ENCODE measurements around the gene PARP1.

Gene PARP1

GRCh38 chr1:226402739-226403165, 5.1 kb downstream of the PARP1 start:
- DNase-seq (ENCODE audit: low read depth), result no peak
- no peak overlapping the region for H3K4me3 ChIP-seq (ENCODE audit: low read depth, low read length)

GRCh38 chr1:226401355-226402303, 6.3 kb downstream of the PARP1 start:
- peak overlapping the region; percentile 38 for H3K4me3 ChIP-seq (ENCODE audit: low read depth, low read length)
- DNase-seq (ENCODE audit: low read depth), result peak; percentile 82

More at GRCh38 chr1:226402739-226403165, 5.1 kb downstream of the PARP1 start:
- no peak for TF ChIP-seq CTCF (IDR thresholded peaks at IDR 0.05; ENCODE audit: control insufficient read depth, extremely low read depth, insufficient read depth)

GRCh38 chr1:226400519-226401354, 7.2 kb downstream of the PARP1 start:
- H3K4me3 ChIP-seq (ENCODE audit: low read depth, low read length), result peak overlapping the region; percentile 38
- peak; percentile 83 for DNase-seq (ENCODE audit: low read depth)
- TF ChIP-seq CTCF (IDR thresholded peaks at IDR 0.05; ENCODE audit: control insufficient read depth, extremely low read depth, insufficient read depth), result no peak

More at GRCh38 chr1:226401355-226402303, 6.3 kb downstream of the PARP1 start:
- TF ChIP-seq CTCF (IDR thresholded peaks at IDR 0.05; ENCODE audit: control insufficient read depth, extremely low read depth, insufficient read depth), result no peak

- no peak for DNase-seq (ENCODE audit: low read depth)
- H3K4me3 ChIP-seq (ENCODE audit: low read depth, low read length), result no peak overlapping the region
- no peak for TF ChIP-seq CTCF (IDR thresholded peaks at IDR 0.05; ENCODE audit: control insufficient read depth, extremely low read depth, insufficient read depth)
These were observed 9.8 kb downstream of the PARP1 start for GRCh38 chr1:226397955-226398636.

- DNase-seq (ENCODE audit: low read depth), result peak; percentile 35
- no peak overlapping the region for H3K4me3 ChIP-seq (ENCODE audit: low read depth, low read length)
- no peak for TF ChIP-seq CTCF (IDR thresholded peaks at IDR 0.05; ENCODE audit: control insufficient read depth, extremely low read depth, insufficient read depth)
These were observed 10.6 kb downstream of the PARP1 start for GRCh38 chr1:226397011-226397926.

Measured in LNCaP clone FGC (cell line).